NCI-H1436 treated with DMSO at 0.1 percent for 48 hours (cell line): ENCODE results near the gene MNX1.

Source experiments
- DNase-seq: peaks from one replicate; lab custom pipeline; 2025; lab: John Stamatoyannopoulos, UW

MNX1 gene

GRCh38 chr7:157014635-157015555, 4.4 kb upstream of the MNX1 start:
- DNase-seq: no peak

DNA sequence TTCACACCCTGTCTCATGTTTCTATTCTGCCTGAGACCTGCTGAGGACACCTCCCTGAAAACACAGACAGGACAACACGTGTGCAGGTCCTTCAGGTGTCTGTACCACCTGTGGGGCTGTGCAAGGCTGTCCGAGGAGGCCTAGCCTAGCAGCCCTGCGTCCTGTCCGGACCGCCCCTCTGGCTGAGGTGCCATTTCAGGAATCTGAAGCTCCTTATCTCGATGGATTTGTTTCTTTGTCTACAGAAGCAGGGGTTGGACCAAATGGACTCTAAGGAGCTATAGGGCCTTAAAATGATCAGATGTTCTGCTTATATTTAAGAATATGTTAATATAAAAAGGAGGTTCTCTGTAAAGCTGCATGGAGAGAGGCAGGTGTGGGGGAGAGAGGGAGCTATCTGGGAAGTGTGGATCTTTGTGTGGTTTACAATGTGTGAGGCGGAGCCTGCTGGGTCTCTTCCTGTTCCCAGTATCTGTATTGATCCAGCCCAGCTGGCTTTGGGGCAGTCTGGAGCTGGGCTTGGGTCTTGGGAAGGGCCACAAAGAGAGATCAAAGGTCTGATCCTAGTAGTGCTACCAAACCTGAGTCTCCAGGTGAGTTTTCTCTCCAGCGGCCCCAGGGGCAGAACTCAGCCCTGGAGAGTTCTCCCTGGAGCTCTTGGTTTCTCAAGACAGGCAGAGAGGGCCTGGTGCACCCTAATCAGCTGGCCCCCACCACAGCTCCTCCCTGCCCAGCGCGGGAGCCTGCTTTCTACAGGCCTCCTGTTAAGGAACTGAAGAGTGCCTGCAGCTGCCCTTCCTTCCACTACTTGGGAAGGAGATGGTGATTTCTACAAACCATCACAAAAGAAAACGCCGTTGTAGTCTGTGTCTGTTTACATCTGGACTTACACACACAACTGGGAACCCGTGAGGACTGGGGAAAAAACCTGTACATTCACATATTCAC, 3.4 kb upstream of the MNX1 start:
- DNase-seq: no peak

- DNase-seq: no peak
Measured at GRCh38 chr7:157013101-157013500, 2.6 kb upstream of the MNX1 start.

GRCh38 chr7:157012113-157012547, 1.7 kb upstream of the MNX1 start:
- DNase-seq: no peak

- DNase-seq: no peak
Measured at GRCh38 chr7:157011333-157012112, 1.1 kb upstream of the MNX1 start.

- no peak for DNase-seq
Measured at GRCh38 chr7:157009778-157010587, 480 bp downstream of the MNX1 start.

GRCh38 chr7:157009170-157009777, 1.2 kb downstream of the MNX1 start:
- no peak for DNase-seq

- no peak for DNase-seq
Measured at GRCh38 chr7:157008206-157009169, 2.0 kb downstream of the MNX1 start.

DNA sequence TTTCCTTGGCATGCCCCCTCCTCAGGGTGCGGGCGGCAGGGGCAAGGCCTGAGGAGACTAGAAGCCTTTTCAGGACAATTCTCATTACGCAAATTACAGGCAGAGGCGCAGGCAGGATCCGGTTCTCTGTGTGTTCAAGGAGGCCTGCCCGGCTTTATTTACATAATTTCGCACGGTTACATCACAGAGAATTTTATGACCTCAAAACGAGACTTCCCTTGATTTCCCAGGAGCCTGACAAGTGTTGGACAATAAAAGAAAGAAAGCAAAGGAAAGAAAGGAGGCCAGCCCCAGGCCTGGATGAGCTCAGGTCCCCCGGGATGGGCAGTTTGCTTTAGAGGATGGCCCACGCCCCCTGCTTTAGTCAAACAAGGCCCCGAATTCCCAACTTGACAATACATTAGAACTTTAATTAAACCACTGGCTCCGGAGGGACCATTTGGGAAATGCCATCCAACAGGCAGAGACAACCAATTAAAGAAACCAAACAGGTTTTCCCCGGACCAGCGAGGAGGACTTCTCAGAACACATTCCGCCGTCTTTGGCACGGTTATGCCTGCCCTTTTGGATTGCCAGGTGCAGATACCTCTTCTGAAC, 2.9 kb downstream of the MNX1 start:
- no peak for DNase-seq

GRCh38 chr7:157006829-157007469, 3.5 kb downstream of the MNX1 start:
- DNase-seq: no peak

DNA sequence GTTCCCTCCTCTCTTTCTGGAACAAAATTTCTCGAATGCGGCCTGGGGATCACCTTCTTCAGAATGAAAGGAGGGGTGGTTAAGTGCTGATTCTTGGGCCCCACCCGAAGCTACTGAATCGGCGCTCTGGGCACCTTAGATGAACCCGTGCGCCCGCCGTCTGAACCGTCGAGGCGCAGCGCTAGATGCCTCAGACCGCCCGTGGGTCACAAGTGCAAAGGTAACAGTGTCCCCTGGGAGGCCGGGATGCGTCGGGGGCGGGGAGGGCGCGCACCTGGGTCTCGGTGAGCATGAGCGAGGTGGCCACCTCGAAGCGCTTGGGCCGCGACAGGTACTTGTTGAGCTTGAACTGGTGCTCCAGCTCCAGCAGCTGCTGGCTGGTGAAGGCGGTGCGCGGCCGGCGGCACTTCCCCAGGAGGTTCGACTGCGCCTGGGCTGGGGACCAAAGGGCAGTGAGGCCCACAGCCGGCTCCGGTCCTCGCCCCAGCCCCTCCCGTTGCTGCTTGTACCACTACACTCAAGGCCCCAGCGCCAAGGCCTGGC, 4.2 kb downstream of the MNX1 start:
- DNase-seq: no peak

GRCh38 chr7:157005456-157006204, 4.8 kb downstream of the MNX1 start:
- no peak for DNase-seq

- no peak for DNase-seq
Measured at GRCh38 chr7:157004521-157005455, 5.7 kb downstream of the MNX1 start.

DNA sequence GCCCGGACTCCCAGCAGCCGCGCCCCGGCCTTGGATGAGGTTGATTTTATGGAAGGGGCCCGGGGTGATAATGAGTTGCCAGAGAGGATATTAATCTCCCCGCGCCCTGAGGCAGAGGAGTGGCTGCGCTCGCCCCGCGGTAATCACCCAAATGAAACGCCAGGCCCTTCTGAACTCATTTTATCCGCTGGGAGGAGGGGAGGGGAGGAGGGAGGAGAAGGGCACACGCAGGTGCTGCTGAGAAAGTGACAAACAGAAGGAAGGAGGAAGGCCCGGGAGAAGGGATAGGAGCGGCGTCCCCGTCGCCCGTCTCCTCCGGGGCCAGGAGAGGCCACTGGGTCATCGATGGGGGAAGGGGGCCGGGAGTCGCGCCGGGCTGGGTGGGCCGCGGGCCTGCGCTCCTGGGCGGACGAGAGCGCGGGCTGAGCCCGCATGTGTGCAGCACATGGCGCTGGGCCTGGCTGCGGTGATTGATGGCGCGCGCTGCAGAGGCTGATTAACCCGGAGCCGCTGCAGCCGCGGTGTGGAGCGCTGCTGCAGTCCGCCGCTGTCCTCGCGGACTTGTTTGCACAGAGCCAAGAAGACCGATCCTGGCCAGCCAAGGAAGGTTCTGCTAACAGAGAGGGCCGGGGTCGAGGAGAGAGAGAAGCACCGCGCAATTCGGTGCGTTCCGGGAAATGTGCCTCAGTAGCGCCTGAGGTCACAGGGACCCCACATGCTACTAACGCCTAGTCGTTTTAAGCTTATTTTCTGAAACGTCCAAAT, 6.5 kb downstream of the MNX1 start:
- no peak for DNase-seq

DNA sequence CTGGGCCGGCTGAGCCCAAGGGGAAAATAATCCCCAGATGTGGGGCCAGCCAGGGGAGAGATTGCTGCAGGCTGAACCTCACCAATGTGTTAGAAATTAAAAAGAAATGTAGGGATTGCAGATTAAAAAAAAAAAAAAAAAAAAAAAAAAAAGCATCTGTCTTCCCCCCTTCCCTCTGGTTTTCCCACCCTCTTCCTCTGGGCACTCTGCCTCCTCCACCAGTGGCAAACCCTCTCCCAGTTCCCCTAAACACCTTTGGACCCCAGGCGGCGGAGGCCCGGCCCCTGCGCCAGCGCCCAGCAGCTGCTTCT, 7.1 kb downstream of the MNX1 start:
- DNase-seq: no peak
